NT2/D1 (cell line): Measurements from ENCODE around the gene CD2AP.

ENCODE experiments used
- DNase-seq: peaks from one replicate; pipeline ENCODE4 v3.0.0-alpha.2; 2011; ENCODE audit warnings: low read depth, low spot score
- H3K27me3 ChIP-seq: 2 replicates; pipeline ENCODE4 v1.6.0; 2011; ENCODE audit warnings: mild to moderate bottlenecking; ENCODE audit not compliant: insufficient read length, insufficient read depth
- H3K36me3 ChIP-seq: 2 replicates; pipeline ENCODE4 v1.6.1; 2011; ENCODE audit warnings: mild to moderate bottlenecking, low read length, mixed read lengths; ENCODE audit not compliant: insufficient read depth, insufficient read length
- H3K4me1 ChIP-seq: 2 replicates; pipeline ENCODE4 v1.5.1; 2011; ENCODE audit not compliant: insufficient read depth, insufficient read length
- H3K4me3 ChIP-seq: 2 replicates; pipeline ENCODE4 v1.5.1; 2011; ENCODE audit warnings: low read depth; ENCODE audit not compliant: insufficient read length
- H3K9ac ChIP-seq: 2 replicates; pipeline ENCODE4 v1.6.0; 2011; ENCODE audit warnings: low read depth; ENCODE audit not compliant: insufficient read length
- H3K9me3 ChIP-seq: 2 replicates; pipeline ENCODE4 v1.5.1; 2011; ENCODE audit warnings: mild to moderate bottlenecking, low read length; ENCODE audit not compliant: insufficient read depth
- SUZ12 ChIP-seq: IDR thresholded peaks from 2 replicates; pipeline ENCODE4 v1.6.1; 2011; ENCODE audit not compliant: insufficient read length, insufficient read depth; ENCODE audit errors: extremely low read depth
- YY1 ChIP-seq: IDR thresholded peaks from 2 replicates; pipeline ENCODE4 v1.6.1; 2011; ENCODE audit not compliant: insufficient read length, insufficient read depth
- ZNF274 ChIP-seq: IDR thresholded peaks from 2 replicates; pipeline ENCODE4 v1.6.1; 2011; ENCODE audit warnings: mild to moderate bottlenecking, low read depth, low read length

CD2AP gene

GRCh38 chr6:47672816-47673215, 195.2 kb downstream of the CD2AP start:
- Histone ChIP-seq H3K4me3 (no peak overlapping the region), H3K36me3 (no peaks in the 10 kb centered on the region), H3K9ac (no peak overlapping the region), H3K4me1 (peaks cover 4% of the 10 kb centered on the region), H3K9me3 (no peaks in the 10 kb centered on the region), H3K27me3 (no peaks in the 10 kb centered on the region)
- DNase-seq = no peak
- no peak for TF ChIP-seq ZNF274

- H3K27me3 ChIP-seq = no peaks in the 10 kb centered on the region
- no peak overlapping the region for H3K4me3 ChIP-seq
- no peak overlapping the region for H3K9ac ChIP-seq
- peaks cover 4% of the 10 kb centered on the region for H3K4me1 ChIP-seq
- no peaks in the 10 kb centered on the region for H3K9me3 ChIP-seq
- TF ChIP-seq ZNF274 (no peak), SUZ12 (no peak), YY1 (no peak)
- no peaks in the 10 kb centered on the region for H3K36me3 ChIP-seq
- DNase-seq = no peak
These were observed 197.1 kb downstream of the CD2AP start for GRCh38 chr6:47674673-47675072.
